Measurements from ENCODE around the gene HIVEP3. TPM values are rescaled to one million over a fixed set of nuclear protein-coding genes. Genes with fewer than 3 reads are reported as not detected.

Gene HIVEP3
- total and polyA plus RNA-seq, 11 donors, result 3.2 to 11.9 (median 5.0) TPM

- intact Hi-C loops (cut with DNase I), result loop anchor here in 3 of 10 donors (2.0 to 10.0 kb wide), 6 partner anchors 34 to 341 kb away; no protein-coding TSS in a partner anchor
- H3K9me3 ChIP-seq, result peaks cover 0 to 5% (median 0%) of the 10 kb centered on the region in 12 donors
- 76 to 86% (median 79%) methylated on average over 4 of the region's 4 CpGs for WGBS, 4 donors
- H3K36me3 ChIP-seq, result no peaks in the 10 kb centered on the region
- H3K27ac ChIP-seq, result peak overlapping the region in 1 of 12 donors; percentile 60
- DNase-seq (peak in 2 of 5 donors; percentile 23 to 46), ATAC-seq (peak in 2 of 4 donors; percentile 22 to 41)
- TF ChIP-seq, protein P1, sequence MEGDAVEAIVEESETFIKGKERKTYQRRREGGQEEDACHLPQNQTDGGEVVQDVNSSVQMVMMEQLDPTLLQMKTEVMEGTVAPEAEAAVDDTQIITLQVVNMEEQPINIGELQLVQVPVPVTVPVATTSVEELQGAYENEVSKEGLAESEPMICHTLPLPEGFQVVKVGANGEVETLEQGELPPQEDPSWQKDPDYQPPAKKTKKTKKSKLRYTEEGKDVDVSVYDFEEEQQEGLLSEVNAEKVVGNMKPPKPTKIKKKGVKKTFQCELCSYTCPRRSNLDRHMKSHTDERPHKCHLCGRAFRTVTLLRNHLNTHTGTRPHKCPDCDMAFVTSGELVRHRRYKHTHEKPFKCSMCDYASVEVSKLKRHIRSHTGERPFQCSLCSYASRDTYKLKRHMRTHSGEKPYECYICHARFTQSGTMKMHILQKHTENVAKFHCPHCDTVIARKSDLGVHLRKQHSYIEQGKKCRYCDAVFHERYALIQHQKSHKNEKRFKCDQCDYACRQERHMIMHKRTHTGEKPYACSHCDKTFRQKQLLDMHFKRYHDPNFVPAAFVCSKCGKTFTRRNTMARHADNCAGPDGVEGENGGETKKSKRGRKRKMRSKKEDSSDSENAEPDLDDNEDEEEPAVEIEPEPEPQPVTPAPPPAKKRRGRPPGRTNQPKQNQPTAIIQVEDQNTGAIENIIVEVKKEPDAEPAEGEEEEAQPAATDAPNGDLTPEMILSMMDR (IDR thresholded peaks at IDR 0.05), result no peak
- no peak for TF ChIP-seq POLR2A (IDR thresholded peaks at IDR 0.05)
- H3K4me3 ChIP-seq, result no peak overlapping the region
- peaks cover 0 to 15% (median 0%) of the 10 kb centered on the region in 9 donors for H3K27me3 ChIP-seq
- peaks cover 3 to 49% (median 29%) of the 10 kb centered on the region in 12 donors for H3K4me1 ChIP-seq
Observed at GRCh38 chr1:41915786-41916571, 2.7 kb downstream of the HIVEP3 start.

DNA sequence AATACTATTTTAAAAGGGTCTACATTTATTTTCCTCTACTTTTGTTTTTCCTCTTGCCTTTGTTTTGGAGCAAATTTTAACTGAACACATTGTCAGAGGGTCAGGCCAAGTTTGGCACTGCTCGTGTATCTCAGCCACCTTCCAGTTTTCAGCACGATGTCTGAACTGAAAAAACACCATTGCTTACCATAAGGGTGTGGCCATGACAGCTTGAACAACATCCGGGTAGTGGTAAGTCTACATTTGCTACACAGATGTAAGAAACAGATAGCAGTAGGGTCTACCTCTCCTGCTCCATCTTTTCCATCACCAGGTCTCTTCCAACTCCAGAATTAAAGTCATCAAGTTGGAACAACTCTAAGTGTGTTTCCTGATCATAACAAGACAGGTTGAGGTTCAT is 4.2 kb downstream of the HIVEP3 start:
- DNase-seq (no peak), ATAC-seq (no peak)
- Histone ChIP-seq H3K36me3 (no peaks in the 10 kb centered on the region), H3K4me1 (peaks cover 3 to 46% (median 26%) of the 10 kb centered on the region in 12 donors), H3K27me3 (peaks cover 0 to 13% (median 0%) of the 10 kb centered on the region in 9 donors), H3K27ac (no peak overlapping the region), H3K9me3 (peaks cover 0 to 13% (median 0%) of the 10 kb centered on the region in 12 donors), H3K4me3 (no peak overlapping the region)
- no peak for TF ChIP-seq POLR2A (IDR thresholded peaks at IDR 0.05)
- TF ChIP-seq, protein P1 (IDR thresholded peaks at IDR 0.05), result no peak
- intact Hi-C loops (cut with DNase I), result loop anchor here in 2 of 10 donors (10.0 kb wide), 3 partner anchors 70 to 340 kb away; no protein-coding TSS in a partner anchor
- WGBS, 4 donors, result 63 to 75% (median 68%) methylated on average over 3 of the region's 3 CpGs

GRCh38 chr1:41913014-41913413 is 5.7 kb downstream of the HIVEP3 start:
- intact Hi-C loops (cut with DNase I), result loop anchor here in 2 of 10 donors (10.0 kb wide), 3 partner anchors 68 to 338 kb away; no protein-coding TSS in a partner anchor
- Histone ChIP-seq H3K4me1 (peaks cover 0 to 32% (median 18%) of the 10 kb centered on the region in 12 donors), H3K36me3 (no peaks in the 10 kb centered on the region), H3K27ac (no peak overlapping the region), H3K9me3 (peaks cover 0 to 13% (median 0%) of the 10 kb centered on the region in 12 donors), H3K4me3 (no peak overlapping the region), H3K27me3 (peaks cover 0 to 3% (median 0%) of the 10 kb centered on the region in 9 donors)
- DNase-seq (no peak), ATAC-seq (no peak)
- WGBS, 4 donors, result 65 to 81% (median 79%) methylated on average over 1 of the region's 1 CpG
- TF ChIP-seq, protein P1 (IDR thresholded peaks at IDR 0.05), result no peak
- TF ChIP-seq POLR2A (IDR thresholded peaks at IDR 0.05), result no peak

DNA sequence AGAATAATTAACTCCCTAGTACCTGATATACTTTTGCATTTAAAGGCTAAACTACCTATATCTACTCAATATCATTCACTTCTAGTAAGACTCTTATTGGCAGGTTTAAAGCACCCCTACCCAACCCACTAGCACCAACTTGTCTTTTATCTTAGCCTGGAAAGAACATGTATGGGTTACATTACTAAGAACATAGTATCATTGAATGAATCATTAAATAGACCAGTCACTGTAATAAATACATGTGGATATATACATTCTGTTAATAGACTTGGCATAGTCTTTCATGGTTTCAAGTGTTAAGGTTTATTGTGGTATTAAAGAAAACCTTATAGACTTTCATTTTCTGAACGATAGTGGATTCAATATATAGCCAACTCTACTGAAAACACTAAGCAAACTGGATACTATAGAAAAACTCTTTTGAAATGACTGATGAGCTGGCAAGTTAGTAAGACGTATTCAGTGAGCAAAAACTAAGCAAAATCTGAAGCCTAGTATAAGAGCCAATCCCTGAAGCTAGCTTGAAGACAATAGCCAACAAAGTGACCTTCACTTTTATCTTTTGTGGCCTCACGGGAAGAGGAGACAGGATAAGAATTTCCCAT is 10.3 kb downstream of the HIVEP3 start:
- TF ChIP-seq POLR2A (IDR thresholded peaks at IDR 0.05), result no peak
- TF ChIP-seq, protein P1 (IDR thresholded peaks at IDR 0.05), result no peak
- Histone ChIP-seq H3K4me3 (no peak overlapping the region), H3K27ac (no peak overlapping the region), H3K4me1 (peaks cover 0 to 4% (median 0%) of the 10 kb centered on the region in 12 donors), H3K9me3 (peaks cover 0 to 13% (median 0%) of the 10 kb centered on the region in 12 donors), H3K27me3 (no peaks in the 10 kb centered on the region), H3K36me3 (no peaks in the 10 kb centered on the region)
- intact Hi-C loops (cut with DNase I), result no loop called here
- DNase-seq (no peak), ATAC-seq (no peak)
- WGBS, 4 donors, result 58 to 71% (median 67%) methylated on average over 3 of the region's 3 CpGs

Data from heart left ventricle (tissue), 16 donors.